Measurements from ENCODE around the gene BYSL. TPM values are rescaled to one million over a fixed set of nuclear protein-coding genes. Genes with fewer than 3 reads are reported as not detected.

The BYSL gene
- total RNA-seq, 2 donors from 2014 or later = 23.3 to 53.1 TPM

- Mint-ChIP-seq H3K9me3 (no peaks in the 10 kb centered on the region), H3K36me3 (ENCODE audit: low read depth) (peaks cover 100% of the 10 kb centered on the region), H3K27me3 (no peaks in the 10 kb centered on the region), H3K27ac (peak overlapping the region; percentile 58), H3K4me3 (peak overlapping the region; percentile 94), H3K4me1 (peaks cover 37% of the 10 kb centered on the region)
- ATAC-seq (replicated peaks) = no peak
Measured at GRCh38 chr6:41934278-41935192, 13.2 kb downstream of the BYSL start.

DNA sequence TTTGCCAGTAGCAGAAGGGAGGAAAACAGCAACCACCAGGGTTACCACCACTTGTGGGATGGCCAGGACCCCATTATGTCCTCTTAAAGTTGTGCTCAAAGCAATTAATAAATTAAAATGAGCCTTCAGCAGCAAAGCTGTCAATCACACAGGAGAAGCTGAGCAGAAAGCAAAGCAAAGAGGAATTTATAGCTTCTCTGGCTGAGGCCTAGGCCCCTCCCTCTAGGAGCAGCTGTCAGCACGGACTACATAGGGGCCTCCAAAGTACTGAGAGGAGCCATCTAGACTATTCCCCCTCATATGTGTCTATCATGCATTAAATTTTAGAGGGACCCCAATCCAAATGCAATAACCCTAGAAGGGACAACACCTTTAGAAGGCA lies 13.9 kb downstream of the BYSL start:
- Mint-ChIP-seq H3K4me3 (peak overlapping the region; percentile 94), H3K36me3 (ENCODE audit: low read depth) (peaks cover 100% of the 10 kb centered on the region), H3K4me1 (peaks cover 37% of the 10 kb centered on the region), H3K27ac (peak overlapping the region; percentile 58), H3K27me3 (no peaks in the 10 kb centered on the region), H3K9me3 (no peaks in the 10 kb centered on the region)
- ATAC-seq (replicated peaks) = no peak

DNA sequence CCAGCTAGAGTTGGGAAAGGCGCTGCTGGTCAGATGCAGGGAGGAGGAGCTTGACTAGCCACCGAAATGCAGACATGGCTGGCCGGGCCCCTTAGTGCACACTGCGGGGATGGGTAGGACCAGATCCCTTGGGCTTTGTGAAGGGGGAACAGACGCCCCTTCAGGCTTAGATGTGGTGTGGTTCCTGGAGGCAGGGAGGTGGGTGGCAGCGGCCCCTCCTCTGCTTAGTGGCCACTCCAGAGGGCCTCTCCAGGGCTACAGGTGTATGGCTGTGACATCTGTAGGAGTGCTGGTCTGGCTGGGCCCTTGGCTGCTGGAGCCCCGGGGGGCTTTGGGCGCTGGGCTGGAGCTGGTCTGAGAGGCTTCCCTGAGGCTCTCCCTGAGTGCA lies 14.4 kb downstream of the BYSL start:
- peak overlapping the region; percentile 94 for H3K4me3 Mint-ChIP-seq

GRCh38 chr6:41936073-41936837 lies 15.0 kb downstream of the BYSL start:
- H3K4me1 Mint-ChIP-seq = peaks cover 37% of the 10 kb centered on the region
- H3K27ac Mint-ChIP-seq = peak overlapping the region; percentile 85
- ATAC-seq (replicated peaks) = peak; percentile 68
- H3K36me3 Mint-ChIP-seq (ENCODE audit: low read depth) = peaks cover 99% of the 10 kb centered on the region
- no peaks in the 10 kb centered on the region for H3K27me3 Mint-ChIP-seq
- H3K4me3 Mint-ChIP-seq = peak overlapping the region; percentile 94
- no peaks in the 10 kb centered on the region for H3K9me3 Mint-ChIP-seq

More for the DNA sequence above, 14.4 kb downstream of the BYSL start:
- Mint-ChIP-seq H3K4me1 (peaks cover 37% of the 10 kb centered on the region), H3K36me3 (ENCODE audit: low read depth) (peaks cover 100% of the 10 kb centered on the region), H3K27me3 (no peaks in the 10 kb centered on the region), H3K27ac (peak overlapping the region; percentile 85), H3K9me3 (no peaks in the 10 kb centered on the region)
- no peak for ATAC-seq (replicated peaks)

DNA sequence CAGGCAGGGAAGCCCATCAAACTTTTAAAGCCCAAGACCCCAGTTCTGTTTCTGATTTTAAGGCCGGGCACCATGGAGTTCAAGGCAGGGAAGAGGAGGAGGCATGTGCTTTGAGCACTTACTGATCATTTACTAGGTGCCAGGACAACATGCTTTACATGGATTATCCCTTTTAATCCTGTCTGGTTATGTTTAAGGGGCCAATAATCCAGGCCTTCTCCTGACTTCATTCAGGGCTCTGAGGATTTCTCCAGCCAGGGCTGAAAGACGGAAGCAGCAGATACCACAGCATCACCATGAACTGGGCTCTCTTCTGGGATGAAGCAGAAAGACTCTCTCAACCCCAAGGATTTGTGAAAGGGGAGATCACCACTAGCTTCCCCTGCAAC lies 16.2 kb downstream of the BYSL start:
- H3K9me3 Mint-ChIP-seq = no peaks in the 10 kb centered on the region
- ATAC-seq (replicated peaks) = no peak
- peak overlapping the region; percentile 91 for H3K27ac Mint-ChIP-seq

DNA sequence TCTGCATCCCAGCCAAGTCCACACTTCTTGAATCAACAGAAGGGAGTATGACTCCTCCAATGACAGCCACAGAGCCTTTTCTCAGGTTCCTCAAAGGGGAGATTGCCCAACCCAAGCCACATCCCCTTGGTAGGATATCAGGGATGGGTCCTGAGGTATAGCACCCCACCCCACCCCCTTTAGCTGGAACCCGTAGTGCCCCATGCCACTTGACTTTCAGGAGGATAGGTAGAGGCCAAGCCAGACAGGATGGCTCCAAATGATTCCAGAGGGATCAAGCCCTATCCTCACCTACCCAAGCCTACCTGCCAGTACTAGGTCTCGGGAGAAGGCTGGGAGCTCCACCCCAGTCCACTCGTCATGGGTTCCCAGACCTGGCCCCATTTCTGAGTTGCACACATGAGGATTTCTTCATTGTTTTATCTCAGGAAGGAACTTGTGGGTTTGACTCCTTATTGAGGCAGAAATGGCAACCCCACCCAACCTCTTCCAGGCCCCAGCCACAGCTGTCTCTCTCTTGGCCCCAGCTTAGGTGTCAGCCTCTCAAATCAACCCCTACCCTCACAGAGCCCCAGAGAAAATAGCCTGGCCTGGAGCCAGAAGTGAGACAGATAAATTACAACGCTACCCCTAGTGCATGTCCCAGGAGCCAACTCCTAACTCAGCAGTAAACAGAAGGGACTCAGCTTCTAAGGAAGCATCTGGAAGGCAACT lies 16.7 kb downstream of the BYSL start:
- Mint-ChIP-seq H3K4me1 (peaks cover 39% of the 10 kb centered on the region), H3K4me3 (peak overlapping the region; percentile 94), H3K27ac (peak overlapping the region; percentile 91), H3K27me3 (no peaks in the 10 kb centered on the region), H3K36me3 (ENCODE audit: low read depth) (peaks cover 88% of the 10 kb centered on the region), H3K9me3 (no peaks in the 10 kb centered on the region)
- no peak for ATAC-seq (replicated peaks)

More for the DNA sequence above, 16.2 kb downstream of the BYSL start:
- Mint-ChIP-seq H3K4me3 (peak overlapping the region; percentile 94), H3K27me3 (no peaks in the 10 kb centered on the region), H3K4me1 (peaks cover 41% of the 10 kb centered on the region), H3K36me3 (ENCODE audit: low read depth) (peaks cover 94% of the 10 kb centered on the region)

DNA sequence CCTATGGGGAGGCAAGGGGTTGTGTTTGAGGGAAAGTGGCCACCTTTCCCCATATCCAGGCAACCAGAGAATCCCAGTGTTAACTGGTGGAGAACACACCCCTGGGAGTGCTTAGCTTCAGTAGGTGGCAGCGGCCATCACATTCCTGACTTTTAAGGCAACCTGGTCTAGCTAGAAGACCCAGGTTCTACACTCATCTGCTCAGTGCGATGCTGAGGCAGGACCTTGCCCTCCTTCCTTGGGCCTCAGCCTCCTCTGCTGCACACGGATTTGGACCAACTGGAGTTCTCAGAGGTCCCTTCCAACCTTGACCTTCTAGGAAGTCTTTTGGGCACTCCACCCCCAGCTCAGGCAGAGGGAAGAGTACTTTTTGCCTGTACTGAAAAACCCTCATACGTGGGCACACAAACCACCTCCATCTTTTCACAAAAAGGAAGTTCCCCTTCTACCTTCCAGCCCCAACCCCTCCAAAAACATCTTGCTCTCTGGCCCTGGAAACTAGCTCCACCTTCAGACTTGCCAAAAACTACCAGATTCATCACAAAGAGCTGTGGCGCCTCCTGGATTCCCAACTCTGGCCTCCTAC lies 17.4 kb downstream of the BYSL start:
- peak overlapping the region; percentile 94 for H3K4me3 Mint-ChIP-seq
- H3K36me3 Mint-ChIP-seq (ENCODE audit: low read depth) = peaks cover 82% of the 10 kb centered on the region
- no peaks in the 10 kb centered on the region for H3K9me3 Mint-ChIP-seq
- H3K27me3 Mint-ChIP-seq = no peaks in the 10 kb centered on the region
- no peak for ATAC-seq (replicated peaks)
- peak overlapping the region; percentile 91 for H3K27ac Mint-ChIP-seq
- peaks cover 37% of the 10 kb centered on the region for H3K4me1 Mint-ChIP-seq

- H3K4me3 Mint-ChIP-seq = peak overlapping the region; percentile 94
Measured at GRCh38 chr6:41939176-41939847, 18.0 kb downstream of the BYSL start.

DNA sequence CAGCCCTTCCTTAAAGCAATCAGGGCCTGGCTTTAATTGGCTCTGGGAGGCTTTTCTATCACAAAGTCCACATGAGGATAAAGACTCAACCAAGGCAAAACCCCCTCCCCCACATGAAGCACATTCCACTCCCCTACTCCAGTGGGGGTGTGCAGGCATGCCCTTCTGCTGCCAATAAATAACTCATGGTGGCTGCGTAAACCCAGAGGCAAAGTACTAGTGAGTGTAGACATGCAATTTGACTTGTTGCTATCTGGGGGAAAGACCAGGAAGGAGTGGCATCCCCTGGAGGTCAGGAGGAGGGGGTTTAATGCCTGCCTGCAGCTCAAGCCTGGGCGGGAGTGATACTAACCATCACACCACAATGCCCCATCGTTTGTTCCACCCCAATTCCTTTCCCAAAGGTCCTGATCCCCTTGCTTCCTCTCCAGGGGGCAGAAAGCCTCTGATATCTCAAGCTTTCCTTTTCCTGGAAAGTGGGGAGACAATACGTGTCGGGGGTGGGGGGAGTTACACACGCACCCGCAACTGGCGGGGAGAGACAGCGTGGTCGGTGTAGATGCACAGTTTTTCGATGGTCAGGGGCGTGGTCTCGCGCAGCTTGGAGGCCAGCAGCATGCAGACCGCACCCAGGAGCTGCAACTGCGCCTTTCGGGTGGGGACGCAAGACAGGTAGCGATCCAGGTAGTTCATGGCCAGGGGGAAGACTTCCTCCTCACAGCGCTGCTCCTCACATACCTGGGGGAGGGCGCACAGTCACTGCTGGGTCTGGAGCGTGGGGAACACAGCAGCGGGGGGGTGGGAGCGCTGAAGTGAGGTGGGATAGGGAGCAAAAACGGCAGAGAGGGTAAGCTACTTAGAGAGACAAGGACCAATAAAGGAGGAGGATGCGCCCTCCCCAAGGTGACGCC lies 18.8 kb downstream of the BYSL start:
- peak overlapping the region; percentile 91 for H3K27ac Mint-ChIP-seq
- peaks cover 67% of the 10 kb centered on the region for H3K36me3 Mint-ChIP-seq (ENCODE audit: low read depth)
- peak overlapping the region; percentile 94 for H3K4me3 Mint-ChIP-seq
- no peaks in the 10 kb centered on the region for H3K27me3 Mint-ChIP-seq
- peak; percentile 8 for ATAC-seq (replicated peaks)
- no peaks in the 10 kb centered on the region for H3K9me3 Mint-ChIP-seq
- H3K4me1 Mint-ChIP-seq = peaks cover 32% of the 10 kb centered on the region

More at GRCh38 chr6:41939176-41939847, 18.0 kb downstream of the BYSL start:
- Mint-ChIP-seq H3K9me3 (no peaks in the 10 kb centered on the region), H3K36me3 (ENCODE audit: low read depth) (peaks cover 75% of the 10 kb centered on the region), H3K27ac (peak overlapping the region; percentile 91), H3K27me3 (no peaks in the 10 kb centered on the region), H3K4me1 (peaks cover 37% of the 10 kb centered on the region)
- peak; percentile 15 for ATAC-seq (replicated peaks)

DNA sequence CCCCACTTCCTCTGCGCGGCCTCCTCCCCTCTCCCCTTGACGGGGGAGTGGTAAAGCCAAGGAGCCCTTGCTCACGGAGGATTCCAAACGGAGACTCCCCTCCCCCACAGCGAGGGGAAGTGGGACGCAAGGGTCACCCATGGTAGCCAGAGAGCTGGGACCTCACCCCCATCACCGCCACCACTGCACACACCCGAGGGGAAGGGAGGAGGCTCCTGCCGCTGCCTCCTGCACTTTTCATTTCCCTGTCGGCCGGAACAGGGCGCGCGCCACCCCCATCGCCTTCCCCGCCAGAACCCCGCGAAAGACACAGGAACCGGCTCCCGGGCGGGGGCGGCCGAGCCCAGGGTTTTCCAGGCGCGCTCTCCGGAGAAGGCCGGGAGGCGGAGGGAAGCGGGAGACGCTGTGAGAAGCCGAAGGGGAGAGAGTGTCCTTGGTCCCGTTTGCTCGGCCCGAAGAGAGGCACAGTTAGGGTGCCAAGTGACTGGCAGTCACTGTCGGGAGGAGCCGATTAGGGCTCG lies 19.5 kb downstream of the BYSL start:
- Mint-ChIP-seq H3K27me3 (no peaks in the 10 kb centered on the region), H3K4me1 (peaks cover 31% of the 10 kb centered on the region), H3K9me3 (no peaks in the 10 kb centered on the region), H3K36me3 (ENCODE audit: low read depth) (peaks cover 60% of the 10 kb centered on the region), H3K4me3 (peak overlapping the region; percentile 94), H3K27ac (peak overlapping the region; percentile 91)
- ATAC-seq (replicated peaks) = no peak

- peaks cover 54% of the 10 kb centered on the region for H3K36me3 Mint-ChIP-seq (ENCODE audit: low read depth)
- no peaks in the 10 kb centered on the region for H3K9me3 Mint-ChIP-seq
- peak within 1 kb of the TSS; percentile 94 for H3K27ac Mint-ChIP-seq
- no peaks in the 10 kb centered on the region for H3K27me3 Mint-ChIP-seq
- H3K4me3 Mint-ChIP-seq = peak within 1 kb of the TSS; percentile 94
- peaks cover 25% of the 10 kb centered on the region for H3K4me1 Mint-ChIP-seq
- peak; percentile 87 for ATAC-seq (replicated peaks)
Measured at GRCh38 chr6:41941280-41942066, 20.2 kb downstream of the BYSL start, which contains the start of gene CCND3. Gene CCND3, minus strand, starts transcription at chr6:41941808. Its CDS starts 159 bp downstream, at chr6:41941649.

All from activated T-helper 17 cell treated with anti-CD3 and anti-CD28 coated beads, Interleukin-2, amount 50 U/mL, for 72 hours (primary cell).